HepG2 (cell line): ENCODE measurements around the gene MBD5. TPM values are rescaled to one million over a fixed set of nuclear protein-coding genes. Genes with fewer than 3 reads are reported as not detected.

ENCODE experiments used
- ATAC-seq: fragments of 200-7000 bp; cut with Tn5 transposase; 3 replicates; pipeline ENCODE4 v1.9.1; 2020; ENCODE audit warnings: mild to moderate bottlenecking, moderate library complexity
- BruUV-seq: library from RNA; stranded (reverse); fragments of 400-500 nt; replicated peaks from 2 replicates; lab custom pipeline; 2021; lab: Mats Ljungman, UMichigan
- CTCF ChIA-PET: fragments of 300-600 bp; formaldehyde crosslinking; extraction: SDS; loops from one replicate; lab custom pipeline; 2021; ENCODE audit warnings: low total read pairs, inconsistent platforms, low intra/inter-chr PET ratio; lab: Yijun Ruan, JAX
- POLR2A ChIA-PET: fragments of 350-600 bp; sonication (Branson Sonifier 250); formaldehyde crosslinking; loops from one replicate; lab custom pipeline; 2020; ENCODE audit warnings: antibody characterized with exemption, inconsistent platforms; lab: Yijun Ruan, JAX
- DNase-seq: peaks from one replicate; pipeline ENCODE4 v3.0.0-alpha.2; 2015; ENCODE audit warnings: low spot score
- FAIRE-seq: peaks from 3 replicates; lab custom pipeline; 2011; peaks lifted over from hg19 to GRCh38; lab: Jason Lieb, UNC
- H2AFZ ChIP-seq: one replicate; pipeline ENCODE4 v1.6.1; 2011; ENCODE audit warnings: low read length, inconsistent platforms
- H3K27ac ChIP-seq: fragments of 300-600 bp; 3 replicates; pipeline ENCODE4 v1.8.0; 2011; ENCODE audit warnings: mixed run types, mild to moderate bottlenecking, mixed read lengths, low read length, inconsistent platforms; ENCODE audit not compliant: insufficient read depth; ENCODE audit errors: extremely low read length
- H3K27me3 ChIP-seq, 2 experiments: fragments of 200-600 bp in 1 of 2; 2 replicates in 1 of 2; 3 replicates in 1 of 2; pipeline versions ENCODE4 v1.6.0 to v1.8.0; 2011; ENCODE audit warnings: low read length in 2 of 2, mild to moderate bottlenecking in 2 of 2, moderate library complexity in 2 of 2, inconsistent platforms in 1 of 2; ENCODE audit not compliant: insufficient read depth in 2 of 2, control insufficient read depth in 1 of 2
- H3K36me3 ChIP-seq, 2 experiments: fragments of 200-600 bp in 1 of 2; replicated peaks in 1 of 2; 2 replicates in 1 of 2; 3 replicates in 1 of 2; pipeline versions ENCODE4 v1.5.1 to v1.8.0; 2011; ENCODE audit warnings: low read length in 2 of 2, inconsistent platforms in 1 of 2; ENCODE audit not compliant: insufficient read depth in 2 of 2, control insufficient read depth in 1 of 2
- H3K4me1 ChIP-seq: 2 replicates; pipeline ENCODE4 v1.5.1; 2012; ENCODE audit warnings: low read length, inconsistent platforms; ENCODE audit not compliant: insufficient read depth
- H3K4me2 ChIP-seq: 2 replicates; pipeline ENCODE4 v1.6.0; 2011; ENCODE audit warnings: low read depth, low read length, inconsistent platforms
- H3K4me3 ChIP-seq, 3 experiments: fragments of 200-600 bp in 1 of 3; sonication (generic), shearing (Covaris generic) in 1 of 3; replicated peaks in 1 of 3; 2 replicates each; pipeline ENCODE4 v1.5.1; 2011 to 2016; ENCODE audit warnings: low read length in 3 of 3, inconsistent platforms in 2 of 3, low read depth in 2 of 3, mild to moderate bottlenecking in 2 of 3, control low read depth in 1 of 3, mixed read lengths in 1 of 3; ENCODE audit not compliant: insufficient read depth in 1 of 3
- H3K79me2 ChIP-seq: one replicate; pipeline ENCODE4 v1.6.1; 2011; ENCODE audit warnings: low read length, inconsistent platforms; ENCODE audit not compliant: insufficient read depth
- H3K9ac ChIP-seq: 2 replicates; pipeline ENCODE4 v1.6.0; 2011; ENCODE audit warnings: mild to moderate bottlenecking, low read depth, low read length, inconsistent platforms; ENCODE audit not compliant: insufficient read depth
- H3K9me3 ChIP-seq: 2 replicates; pipeline ENCODE4 v1.5.1; 2012; ENCODE audit warnings: mild to moderate bottlenecking, low read length
- H4K20me1 ChIP-seq: 2 replicates; pipeline ENCODE4 v1.6.0; 2011; ENCODE audit warnings: inconsistent platforms, mild to moderate bottlenecking, low read length, moderate library complexity; ENCODE audit not compliant: insufficient read depth
- AKAP8 ChIP-seq: sonication (generic); formaldehyde crosslinking; IDR thresholded peaks from 2 replicates; pipeline ENCODE4 v1.5.1; 2020; ENCODE audit warnings: mild to moderate bottlenecking, missing genetic modification reagents
- CAMTA2 ChIP-seq: sonication (generic); formaldehyde crosslinking; IDR thresholded peaks from 2 replicates; pipeline ENCODE4 v1.4.0; 2020; ENCODE audit warnings: mild to moderate bottlenecking, missing genetic modification reagents, borderline replicate concordance
- CENPT ChIP-seq: sonication (generic); formaldehyde crosslinking; IDR thresholded peaks from 2 replicates; pipeline ENCODE4 v1.8.0; 2022; ENCODE audit warnings: low read depth, mild to moderate bottlenecking, moderate library complexity, missing genetic modification reagents
- ELF4 ChIP-seq: sonication (generic); formaldehyde crosslinking; IDR thresholded peaks from 2 replicates; pipeline ENCODE4 v1.5.0; 2020; ENCODE audit warnings: missing genetic modification reagents, mild to moderate bottlenecking, moderate library complexity, borderline replicate concordance
- MZF1 ChIP-seq: sonication (generic); formaldehyde crosslinking; IDR thresholded peaks from 2 replicates; pipeline ENCODE4 v1.8.1; 2023; ENCODE audit warnings: mild to moderate bottlenecking, missing genetic modification reagents, borderline replicate concordance
- SETDB1 ChIP-seq: sonication (generic); formaldehyde crosslinking; IDR thresholded peaks from 2 replicates; pipeline ENCODE4 v1.5.1; 2020; ENCODE audit warnings: missing genetic modification reagents, mild to moderate bottlenecking, borderline replicate concordance
- SNRNP70 ChIP-seq: fragments of 200-400 bp; formaldehyde crosslinking; IDR thresholded peaks from 2 replicates; pipeline ENCODE4 v1.6.1; 2017; ENCODE audit warnings: mild to moderate bottlenecking, low read depth, low read length, moderate library complexity
- ZNF317 ChIP-seq: sonication (generic); formaldehyde crosslinking; IDR thresholded peaks from 2 replicates; pipeline ENCODE4 v1.5.0; 2020; ENCODE audit warnings: mild to moderate bottlenecking, missing genetic modification reagents
- ZNF337 ChIP-seq: sonication (generic); formaldehyde crosslinking; IDR thresholded peaks from 2 replicates; pipeline ENCODE4 v1.5.1; 2020; ENCODE audit warnings: missing genetic modification reagents, low read depth, mild to moderate bottlenecking, borderline replicate concordance
- ZNF766 ChIP-seq: sonication (generic); formaldehyde crosslinking; IDR thresholded peaks from 2 replicates; pipeline ENCODE4 v1.5.0; 2020; ENCODE audit warnings: missing genetic modification reagents, borderline replicate concordance
- ZSCAN12 ChIP-seq: sonication (generic); formaldehyde crosslinking; IDR thresholded peaks from 2 replicates; pipeline ENCODE4 v1.9.0; 2021; ENCODE audit warnings: mild to moderate bottlenecking, missing genetic modification reagents
- WGBS: methylation state at CpG from one replicate; pipeline ENCODE4 v1.1.6; 2017; ENCODE audit warnings: low lambda C conversion rate; 5-methylcytosine and 5-hydroxymethylcytosine counted together
- in situ Hi-C: cut with HindIII; loops from 2 replicates; pipeline ENCODE4 v1.10.0; 2017; ENCODE audit warnings: low pct_unique_long_range_greater_than_20kb; ENCODE audit not compliant: extremely low pct_ligation_motif_present
- intact Hi-C: fragments of 100-400 bp; cut with micrococcal nuclease; formaldehyde crosslinking; loops from one replicate; pipeline ENCODE4 v1.10.0; 2022; ENCODE audit not compliant: unreplicated experiment
- polyA plus RNA-seq, 8 experiments: library from polyadenylated mRNA; depleted of rRNA in 3 of 8; stranded (reverse) in 7 of 8; unstranded in 1 of 8; fragments of >200 nt; fragmentation: Illumina TruSeq in 4 of 8; extraction: Trizol in 4 of 8; gene quantifications; 2 replicates each; pipeline versions ENCODE4 v1.2.1 to v1.2.3, GENCODE V29; 2011 to 2016; ENCODE audit warnings: low read depth in 4 of 8, missing spikeins in 1 of 8, mixed read lengths in 1 of 8; ENCODE audit not compliant: insufficient read depth in 1 of 8
- total RNA-seq, 5 experiments: library from RNA; depleted of rRNA; stranded (reverse); fragments of >200 nt; fragmentation: Illumina TruSeq; extraction: Trizol; gene quantifications; 2 replicates each; pipeline ENCODE4 v1.2.3, GENCODE V29; 2016; ENCODE audit warnings: low read depth in 1 of 5
- TF ChIP-seq, protein P1 (sequence below): sonication (generic); formaldehyde crosslinking; conservative IDR thresholded peaks from 2 replicates; pipeline ENCODE4 v1.8.1; 2023; ENCODE audit warnings: missing genetic modification reagents
- TF ChIP-seq, protein P2 (sequence below): sonication (generic); formaldehyde crosslinking; IDR thresholded peaks from 2 replicates; pipeline ENCODE4 v1.5.0; 2020; ENCODE audit warnings: missing genetic modification reagents
- TF ChIP-seq, protein P3 (sequence below): sonication (generic); formaldehyde crosslinking; IDR thresholded peaks from 2 replicates; pipeline ENCODE4 v1.5.0; 2020; ENCODE audit warnings: missing genetic modification reagents
- TF ChIP-seq, protein P4 (sequence below): sonication (generic); formaldehyde crosslinking; IDR thresholded peaks from 2 replicates; pipeline ENCODE4 v1.4.0; 2020; ENCODE audit warnings: missing genetic modification reagents

The MBD5 gene
- total and polyA plus RNA-seq, 2 of the 13 experiments (the other 11 are each of a cell fraction or from before 2014, with no cell fraction given) = 13.5 to 26.4 TPM

DNA sequence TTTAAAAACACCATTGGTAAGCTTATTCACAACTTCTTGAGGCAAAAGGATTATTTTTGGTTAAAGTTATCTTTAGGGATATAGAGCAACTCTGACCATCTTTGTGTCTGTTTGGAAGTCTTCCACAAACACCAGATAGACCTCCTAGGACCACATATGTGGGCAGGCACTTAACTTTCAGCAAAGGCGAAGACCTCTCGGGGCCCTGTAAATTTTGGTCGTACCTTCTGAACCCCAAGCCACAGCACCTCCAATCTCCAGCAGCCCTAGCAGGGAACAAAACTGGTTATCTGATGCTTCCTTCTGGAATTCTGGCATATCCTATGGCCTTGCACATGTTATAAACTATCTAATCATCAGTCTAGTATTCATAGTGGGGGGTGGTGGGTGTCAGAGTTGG lies 114.8 kb downstream of the MBD5 start:
- Histone ChIP-seq H2AFZ (no peak overlapping the region), H4K20me1 (no peaks in the 10 kb centered on the region), H3K27me3 (no peaks in the 10 kb centered on the region), H3K4me2 (no peak overlapping the region), H3K9ac (no peak overlapping the region), H3K9me3 (no peaks in the 10 kb centered on the region), H3K4me3 (no peak overlapping the region), H3K27ac (no peak overlapping the region), H3K36me3 (no peaks in the 10 kb centered on the region), H3K4me1 (peaks cover 6% of the 10 kb centered on the region), H3K79me2 (no peaks in the 10 kb centered on the region)
- no TSS peak for BruUV-seq
- ChIA-PET POLR2A (no interaction called here), CTCF (no interaction called here)
- DNase-seq = no peak
- no peak for ATAC-seq
- 92% methylated on average over 3 of the region's 3 CpGs for WGBS
- intact Hi-C loops = no loop called here
- FAIRE-seq = no peak
- in situ Hi-C loops = no loop called here
- TF ChIP-seq, protein P1, sequence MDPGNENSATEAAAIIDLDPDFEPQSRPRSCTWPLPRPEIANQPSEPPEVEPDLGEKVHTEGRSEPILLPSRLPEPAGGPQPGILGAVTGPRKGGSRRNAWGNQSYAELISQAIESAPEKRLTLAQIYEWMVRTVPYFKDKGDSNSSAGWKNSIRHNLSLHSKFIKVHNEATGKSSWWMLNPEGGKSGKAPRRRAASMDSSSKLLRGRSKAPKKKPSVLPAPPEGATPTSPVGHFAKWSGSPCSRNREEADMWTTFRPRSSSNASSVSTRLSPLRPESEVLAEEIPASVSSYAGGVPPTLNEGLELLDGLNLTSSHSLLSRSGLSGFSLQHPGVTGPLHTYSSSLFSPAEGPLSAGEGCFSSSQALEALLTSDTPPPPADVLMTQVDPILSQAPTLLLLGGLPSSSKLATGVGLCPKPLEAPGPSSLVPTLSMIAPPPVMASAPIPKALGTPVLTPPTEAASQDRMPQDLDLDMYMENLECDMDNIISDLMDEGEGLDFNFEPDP = no peak
- TF ChIP-seq SNRNP70 (no peak), ELF4 (no peak), CAMTA2 (CRISPR knock-in tag) (no peak), ZSCAN12 (CRISPR knock-in tag) (no peak), AKAP8 (CRISPR knock-in tag) (no peak), SETDB1 (CRISPR knock-in tag) (no peak), ZNF317 (CRISPR knock-in tag) (no peak), CENPT (CRISPR knock-in tag) (no peak), ZNF766 (no peak), ZNF337 (CRISPR knock-in tag) (no peak), MZF1 (CRISPR knock-in tag) (no peak)
- TF ChIP-seq, protein P2, sequence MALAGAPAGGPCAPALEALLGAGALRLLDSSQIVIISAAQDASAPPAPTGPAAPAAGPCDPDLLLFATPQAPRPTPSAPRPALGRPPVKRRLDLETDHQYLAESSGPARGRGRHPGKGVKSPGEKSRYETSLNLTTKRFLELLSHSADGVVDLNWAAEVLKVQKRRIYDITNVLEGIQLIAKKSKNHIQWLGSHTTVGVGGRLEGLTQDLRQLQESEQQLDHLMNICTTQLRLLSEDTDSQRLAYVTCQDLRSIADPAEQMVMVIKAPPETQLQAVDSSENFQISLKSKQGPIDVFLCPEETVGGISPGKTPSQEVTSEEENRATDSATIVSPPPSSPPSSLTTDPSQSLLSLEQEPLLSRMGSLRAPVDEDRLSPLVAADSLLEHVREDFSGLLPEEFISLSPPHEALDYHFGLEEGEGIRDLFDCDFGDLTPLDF (CRISPR knock-in tag) = no peak
- TF ChIP-seq, protein P3, sequence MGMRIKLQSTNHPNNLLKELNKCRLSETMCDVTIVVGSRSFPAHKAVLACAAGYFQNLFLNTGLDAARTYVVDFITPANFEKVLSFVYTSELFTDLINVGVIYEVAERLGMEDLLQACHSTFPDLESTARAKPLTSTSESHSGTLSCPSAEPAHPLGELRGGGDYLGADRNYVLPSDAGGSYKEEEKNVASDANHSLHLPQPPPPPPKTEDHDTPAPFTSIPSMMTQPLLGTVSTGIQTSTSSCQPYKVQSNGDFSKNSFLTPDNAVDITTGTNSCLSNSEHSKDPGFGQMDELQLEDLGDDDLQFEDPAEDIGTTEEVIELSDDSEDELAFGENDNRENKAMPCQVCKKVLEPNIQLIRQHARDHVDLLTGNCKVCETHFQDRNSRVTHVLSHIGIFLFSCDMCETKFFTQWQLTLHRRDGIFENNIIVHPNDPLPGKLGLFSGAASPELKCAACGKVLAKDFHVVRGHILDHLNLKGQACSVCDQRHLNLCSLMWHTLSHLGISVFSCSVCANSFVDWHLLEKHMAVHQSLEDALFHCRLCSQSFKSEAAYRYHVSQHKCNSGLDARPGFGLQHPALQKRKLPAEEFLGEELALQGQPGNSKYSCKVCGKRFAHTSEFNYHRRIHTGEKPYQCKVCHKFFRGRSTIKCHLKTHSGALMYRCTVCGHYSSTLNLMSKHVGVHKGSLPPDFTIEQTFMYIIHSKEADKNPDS (CRISPR knock-in tag) = no peak
- TF ChIP-seq, protein P4, sequence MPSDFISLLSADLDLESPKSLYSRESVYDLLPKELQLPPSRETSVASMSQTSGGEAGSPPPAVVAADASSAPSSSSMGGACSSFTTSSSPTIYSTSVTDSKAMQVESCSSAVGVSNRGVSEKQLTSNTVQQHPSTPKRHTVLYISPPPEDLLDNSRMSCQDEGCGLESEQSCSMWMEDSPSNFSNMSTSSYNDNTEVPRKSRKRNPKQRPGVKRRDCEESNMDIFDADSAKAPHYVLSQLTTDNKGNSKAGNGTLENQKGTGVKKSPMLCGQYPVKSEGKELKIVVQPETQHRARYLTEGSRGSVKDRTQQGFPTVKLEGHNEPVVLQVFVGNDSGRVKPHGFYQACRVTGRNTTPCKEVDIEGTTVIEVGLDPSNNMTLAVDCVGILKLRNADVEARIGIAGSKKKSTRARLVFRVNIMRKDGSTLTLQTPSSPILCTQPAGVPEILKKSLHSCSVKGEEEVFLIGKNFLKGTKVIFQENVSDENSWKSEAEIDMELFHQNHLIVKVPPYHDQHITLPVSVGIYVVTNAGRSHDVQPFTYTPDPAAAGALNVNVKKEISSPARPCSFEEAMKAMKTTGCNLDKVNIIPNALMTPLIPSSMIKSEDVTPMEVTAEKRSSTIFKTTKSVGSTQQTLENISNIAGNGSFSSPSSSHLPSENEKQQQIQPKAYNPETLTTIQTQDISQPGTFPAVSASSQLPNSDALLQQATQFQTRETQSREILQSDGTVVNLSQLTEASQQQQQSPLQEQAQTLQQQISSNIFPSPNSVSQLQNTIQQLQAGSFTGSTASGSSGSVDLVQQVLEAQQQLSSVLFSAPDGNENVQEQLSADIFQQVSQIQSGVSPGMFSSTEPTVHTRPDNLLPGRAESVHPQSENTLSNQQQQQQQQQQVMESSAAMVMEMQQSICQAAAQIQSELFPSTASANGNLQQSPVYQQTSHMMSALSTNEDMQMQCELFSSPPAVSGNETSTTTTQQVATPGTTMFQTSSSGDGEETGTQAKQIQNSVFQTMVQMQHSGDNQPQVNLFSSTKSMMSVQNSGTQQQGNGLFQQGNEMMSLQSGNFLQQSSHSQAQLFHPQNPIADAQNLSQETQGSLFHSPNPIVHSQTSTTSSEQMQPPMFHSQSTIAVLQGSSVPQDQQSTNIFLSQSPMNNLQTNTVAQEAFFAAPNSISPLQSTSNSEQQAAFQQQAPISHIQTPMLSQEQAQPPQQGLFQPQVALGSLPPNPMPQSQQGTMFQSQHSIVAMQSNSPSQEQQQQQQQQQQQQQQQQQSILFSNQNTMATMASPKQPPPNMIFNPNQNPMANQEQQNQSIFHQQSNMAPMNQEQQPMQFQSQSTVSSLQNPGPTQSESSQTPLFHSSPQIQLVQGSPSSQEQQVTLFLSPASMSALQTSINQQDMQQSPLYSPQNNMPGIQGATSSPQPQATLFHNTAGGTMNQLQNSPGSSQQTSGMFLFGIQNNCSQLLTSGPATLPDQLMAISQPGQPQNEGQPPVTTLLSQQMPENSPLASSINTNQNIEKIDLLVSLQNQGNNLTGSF (CRISPR knock-in tag) = no peak
